Muscle of arm (tissue), 14 donors: ENCODE measurements around the gene ZNF773. TPM values are rescaled to one million over a fixed set of nuclear protein-coding genes. Genes with fewer than 3 reads are reported as not detected.
"Not testable (repeated sequence)": the region's sequence is repeated elsewhere in the genome, so short reads cannot be mapped to it uniquely, and the experiment has no call there.

Experiments
- DNase-seq: peaks from one replicate; pipeline ENCODE4 v3.0.0-alpha.2; 2013
- long read RNA-seq, 11 donors: transcript quantifications; one replicate each; lab custom pipeline, GENCODE V29; 2026
- polyA plus RNA-seq, 12 donors: library from polyadenylated mRNA; unstranded; fragments of 120-200 nt; gene quantifications; one replicate each; pipeline ENCODE4 v1.2.1, GENCODE V29; 2013; ENCODE audit not compliant: insufficient read length in 12 of 12

ZNF773 gene
- 10 to 100 TPM in 1 of 12 donors, 1 to 10 TPM in 10, not detected in 1; 6.4 to 16.4 (median 7.6) TPM for polyA plus RNA-seq
- long read RNA-seq, donor 1, partial matches to known transcripts = 0 of 2 reads
- long read RNA-seq, donor 1, other reads (novel, unspliced or antisense) = 0 of 2 reads
- long read RNA-seq, donor 2, partial matches to known transcripts = 0 of 2 reads
- long read RNA-seq, donor 2, other reads (novel, unspliced or antisense) = 0 of 2 reads
- long read RNA-seq, donor 3 = 0 reads
- long read RNA-seq, donor 4 = 0 reads
- long read RNA-seq, donor 5 = 0 reads
- long read RNA-seq, donor 6, full-length matches to known transcripts = 2 of 2 reads
- long read RNA-seq, donor 6, partial matches to known transcripts = 0 of 2 reads
- long read RNA-seq, donor 6, other reads (novel, unspliced or antisense) = 0 of 2 reads
- long read RNA-seq, donor 7 = 0 reads
- long read RNA-seq, donor 8, partial matches to known transcripts = 0 of 3 reads
- long read RNA-seq, donor 8, other reads (novel, unspliced or antisense) = 0 of 3 reads
- long read RNA-seq, donor 9, partial matches to known transcripts = 0 of 2 reads
- long read RNA-seq, donor 9, other reads (novel, unspliced or antisense) = 0 of 2 reads
- long read RNA-seq, donor 10 = 0 reads
- long read RNA-seq, donor 11, partial matches to known transcripts = 0 of 2 reads
- long read RNA-seq, donor 11, other reads (novel, unspliced or antisense) = 0 of 2 reads

- DNase-seq = peak; percentile 97
Observed at GRCh38 chr19:57499680-57500395, at the start of gene ZNF773. TSS of gene ZNF773 (plus strand) at chr19:57499938. CDS start at chr19:57500081, 143 bp downstream.

DNA sequence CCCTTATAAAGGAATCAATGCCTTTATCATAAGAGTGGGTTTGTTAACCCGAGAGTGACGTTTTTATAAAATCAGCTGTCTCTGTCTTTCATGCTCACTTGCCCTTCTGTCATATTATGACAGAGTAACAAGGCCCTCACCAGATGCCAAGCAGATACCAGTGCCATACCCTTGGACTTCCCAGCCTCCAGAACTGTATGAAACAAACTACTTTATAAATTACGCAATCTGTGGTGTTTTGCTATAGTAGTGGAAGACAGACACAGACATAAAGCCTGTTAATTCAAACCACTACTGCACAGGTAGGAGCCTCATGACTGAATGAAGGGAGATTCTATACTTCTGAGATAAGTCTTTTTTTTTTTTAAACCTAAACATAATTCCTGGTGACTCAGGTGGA, 47.4 kb upstream of the ZNF773 start:
- DNase-seq = no peak

DNA sequence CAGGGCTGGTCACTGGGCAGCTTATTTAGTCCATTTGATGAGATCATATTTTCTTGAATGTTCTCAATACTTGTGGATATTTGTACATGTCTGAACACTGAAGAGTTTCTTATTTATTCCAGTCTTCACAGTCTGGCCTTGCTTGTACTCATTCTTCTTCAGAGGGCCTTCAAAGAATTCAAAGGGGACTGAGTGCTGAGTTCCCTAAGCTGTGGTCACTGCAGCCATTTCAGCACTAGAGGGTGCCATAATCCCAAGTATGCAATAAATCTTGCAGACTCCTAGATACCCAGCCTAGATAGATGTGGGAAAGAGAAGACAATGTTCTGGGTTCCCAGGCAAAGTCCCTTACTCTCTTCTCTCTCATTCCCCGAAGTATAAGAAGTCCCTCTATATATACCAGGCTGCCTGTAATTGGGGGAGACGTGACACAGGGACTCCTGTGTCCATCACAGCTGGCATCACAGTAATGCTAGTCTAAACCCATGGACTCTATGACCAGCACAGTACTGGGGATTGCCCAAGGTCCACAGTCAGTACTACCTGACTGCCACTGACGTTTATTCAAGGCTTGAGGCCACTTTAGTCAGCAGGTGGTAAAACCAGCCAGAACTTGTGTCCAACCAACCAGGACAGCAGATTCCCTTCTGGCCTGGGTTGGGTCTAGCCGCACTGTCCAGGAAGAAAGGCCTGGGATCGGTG, 33.9 kb upstream of the ZNF773 start:
- DNase-seq = no peak

DNA sequence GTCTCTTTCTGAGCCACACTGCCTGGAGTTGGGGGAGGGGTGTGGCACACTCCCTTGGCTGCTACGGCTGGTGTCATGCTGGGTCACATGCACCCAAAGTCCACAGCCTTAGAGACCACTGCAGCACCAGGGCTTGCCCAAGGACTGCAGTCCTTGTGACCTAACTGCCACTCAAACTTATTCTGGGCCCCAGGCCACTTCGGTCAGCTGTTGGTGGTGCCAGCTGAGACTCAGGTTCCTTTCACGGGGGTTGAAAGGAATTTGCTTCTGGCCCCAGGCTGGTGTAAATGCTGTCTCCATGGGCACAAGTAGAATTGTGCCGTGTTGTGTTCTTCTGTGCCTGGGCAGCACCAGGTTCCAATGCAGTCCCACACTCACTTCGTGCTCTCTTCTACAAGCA, 33.2 kb upstream of the ZNF773 start:
- no peak for DNase-seq

DNA sequence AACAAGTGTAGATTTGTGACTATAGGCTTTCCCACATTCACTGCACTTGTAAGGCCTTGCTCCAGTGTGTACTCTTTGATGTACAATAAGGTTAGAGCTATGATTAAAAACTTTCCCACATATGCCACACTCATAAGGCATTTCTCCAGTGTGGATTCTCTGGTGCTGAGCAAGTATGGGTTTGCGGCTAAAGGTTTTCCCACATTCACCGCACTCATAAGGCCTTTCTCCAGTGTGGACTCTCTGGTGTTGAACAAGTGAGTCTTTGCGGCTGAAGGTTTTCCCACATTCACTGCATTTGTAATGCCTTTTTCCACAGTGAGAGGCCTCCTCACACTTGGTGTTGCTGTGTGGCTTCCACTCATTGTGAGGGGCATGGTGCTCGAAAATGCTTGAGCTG, 26.1 kb upstream of the ZNF773 start:
- DNase-seq = no peak

GRCh38 chr19:57477191-57478008, 22.3 kb upstream of the ZNF773 start, which contains the start of gene ZNF772:
TSS of gene ZNF772 (minus strand) at chr19:57477566. CDS start at chr19:57477309, 257 bp downstream.
- peak; percentile 94 for DNase-seq

GRCh38 chr19:57487477-57488298, 12.1 kb upstream of the ZNF773 start, which contains the start of gene ZNF419:
TSS of gene ZNF419 (plus strand) at chr19:57487750. CDS start at chr19:57487951, 201 bp downstream.
- DNase-seq = peak; percentile 94

DNA sequence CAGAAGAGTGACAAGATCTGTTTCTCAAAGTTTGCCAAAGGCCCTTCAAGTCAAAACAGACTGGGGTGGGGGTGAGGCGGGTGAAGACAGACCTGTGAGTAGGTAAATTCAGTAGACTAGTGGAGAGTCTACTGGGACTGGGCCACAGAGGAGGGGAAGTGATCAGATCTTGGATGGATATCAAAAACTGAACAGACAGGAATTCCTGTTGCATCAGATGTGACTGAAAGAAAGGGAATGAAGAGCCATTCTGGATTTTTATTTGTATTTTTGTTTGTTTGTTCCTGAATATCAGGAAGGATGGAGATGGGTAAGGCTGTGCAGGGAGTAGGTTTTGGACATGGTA, 11.5 kb upstream of the ZNF773 start:
- DNase-seq = not testable (repeated sequence)

DNA sequence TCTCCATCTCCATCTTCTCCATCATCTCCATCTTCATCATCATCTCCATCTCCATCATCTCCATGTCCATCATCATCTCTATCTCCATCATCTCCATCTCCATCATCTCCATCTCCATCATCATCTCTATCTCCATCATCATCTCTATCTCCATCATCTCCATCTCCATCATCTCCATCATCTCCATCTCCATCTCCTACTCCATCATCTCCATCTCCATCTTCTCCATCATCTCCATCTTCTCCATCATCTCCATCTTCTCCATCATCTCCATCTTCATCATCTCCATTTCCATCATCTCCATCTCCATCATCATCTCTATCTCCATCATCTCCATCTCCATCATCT, 432 bp upstream of the ZNF773 start:
- not testable (repeated sequence) for DNase-seq

- DNase-seq = not testable (repeated sequence)
Observed at GRCh38 chr19:57500400-57500799, 662 bp downstream of the ZNF773 start.

- no peak for DNase-seq
Observed at GRCh38 chr19:57506163-57506562, 6.4 kb downstream of the ZNF773 start.

DNA sequence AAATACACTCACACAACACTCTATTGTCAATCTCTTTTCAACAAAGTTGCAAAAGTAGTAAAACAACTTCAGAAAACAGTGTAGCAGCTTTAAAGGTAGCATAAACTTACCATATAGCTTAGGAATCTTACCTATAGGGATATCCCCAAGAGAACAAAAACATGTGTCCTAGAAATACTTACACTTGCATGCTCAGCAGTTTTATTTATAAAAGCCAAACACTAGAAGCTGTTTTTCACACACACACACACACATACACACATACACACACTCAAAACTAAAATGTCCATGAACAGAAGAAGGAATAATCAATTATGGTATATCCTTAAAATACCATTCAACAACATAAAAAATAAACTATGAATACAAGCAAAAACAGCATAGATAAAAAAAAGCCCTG, 11.7 kb downstream of the ZNF773 start:
- DNase-seq = no peak

- no peak for DNase-seq
Observed at GRCh38 chr19:57512845-57513244, 13.1 kb downstream of the ZNF773 start.

DNA sequence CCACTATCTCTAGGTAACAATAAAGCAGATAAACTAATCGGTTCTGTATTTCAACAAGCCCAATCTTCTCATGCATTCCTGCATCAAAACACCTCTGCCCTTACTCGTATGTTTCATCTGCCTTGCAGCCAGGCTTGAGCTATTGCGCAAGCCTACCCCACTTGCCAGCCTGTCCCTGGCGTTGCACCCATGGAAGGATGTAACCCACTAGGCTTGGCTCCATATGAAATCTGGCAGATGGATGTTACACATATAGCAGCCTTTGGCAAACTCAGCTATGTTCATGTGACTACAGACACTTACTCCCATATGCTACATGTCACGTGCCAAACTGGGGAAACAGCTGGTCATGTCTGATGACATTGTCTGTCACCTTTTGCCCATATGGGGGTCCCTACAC, 15.5 kb downstream of the ZNF773 start:
- DNase-seq = no peak

DNA sequence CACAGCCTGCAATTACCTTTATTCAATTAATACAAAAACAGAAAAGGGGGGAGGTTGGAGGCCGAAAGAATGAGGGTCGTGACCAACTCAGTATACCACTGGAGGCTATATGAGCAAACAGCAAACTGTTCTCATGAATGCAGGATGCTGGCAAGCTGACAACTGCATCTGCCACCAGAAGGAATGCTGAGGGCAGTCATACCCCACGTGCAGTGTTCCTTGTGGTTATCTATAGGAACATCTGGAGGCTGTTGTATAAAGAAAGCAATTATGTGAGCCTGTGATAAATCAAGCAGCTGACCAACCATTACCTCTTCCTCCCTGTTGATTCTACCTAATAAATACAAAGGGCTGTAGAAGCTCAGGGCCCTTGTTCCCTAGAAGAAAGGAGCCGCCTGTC, 18.3 kb downstream of the ZNF773 start:
- not testable (repeated sequence) for DNase-seq

DNA sequence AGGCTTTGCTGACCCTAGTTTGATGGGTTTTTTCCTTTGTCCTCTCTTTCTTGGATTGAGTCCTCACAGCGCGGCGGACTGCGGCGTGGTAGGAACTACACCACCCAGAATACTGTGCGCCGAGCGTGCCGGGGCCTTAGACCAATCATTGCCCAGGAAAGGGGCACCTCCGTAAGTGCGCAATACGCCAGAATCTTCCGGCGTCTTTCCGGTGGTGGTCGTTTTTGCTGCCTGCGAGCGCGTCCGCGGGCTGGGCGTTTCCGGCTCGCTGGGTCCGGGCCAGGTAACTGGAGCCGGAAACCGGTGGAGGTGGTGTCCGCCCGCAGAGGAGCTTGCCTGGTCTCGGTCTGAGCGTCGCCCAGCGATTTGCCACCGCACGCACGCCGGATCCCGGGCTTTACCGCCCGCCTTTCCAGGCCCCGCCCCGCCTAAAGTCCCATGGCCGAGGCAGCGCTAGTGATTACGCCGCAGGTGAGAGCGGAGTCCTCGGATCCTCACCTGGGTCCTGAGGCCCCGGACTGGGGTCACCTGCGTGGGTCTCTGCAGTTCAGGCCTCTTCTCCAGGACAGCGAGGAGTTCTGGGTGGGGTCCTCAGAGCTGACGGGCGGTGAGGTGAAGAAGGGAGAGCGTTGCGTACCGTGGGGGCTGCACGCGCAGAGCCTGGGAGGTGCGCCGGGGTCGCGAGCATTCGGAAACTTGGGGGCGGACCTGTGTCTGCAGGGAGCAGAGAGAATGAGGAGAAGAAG, 27.6 kb downstream of the ZNF773 start, which contains the start of gene ZNF549:
Gene ZNF549, plus strand, starts transcription at position 221 of the 746 bp plus-strand sequence. Its CDS starts 218 bp downstream, at position 439.
- peak; percentile 91 for DNase-seq

DNA sequence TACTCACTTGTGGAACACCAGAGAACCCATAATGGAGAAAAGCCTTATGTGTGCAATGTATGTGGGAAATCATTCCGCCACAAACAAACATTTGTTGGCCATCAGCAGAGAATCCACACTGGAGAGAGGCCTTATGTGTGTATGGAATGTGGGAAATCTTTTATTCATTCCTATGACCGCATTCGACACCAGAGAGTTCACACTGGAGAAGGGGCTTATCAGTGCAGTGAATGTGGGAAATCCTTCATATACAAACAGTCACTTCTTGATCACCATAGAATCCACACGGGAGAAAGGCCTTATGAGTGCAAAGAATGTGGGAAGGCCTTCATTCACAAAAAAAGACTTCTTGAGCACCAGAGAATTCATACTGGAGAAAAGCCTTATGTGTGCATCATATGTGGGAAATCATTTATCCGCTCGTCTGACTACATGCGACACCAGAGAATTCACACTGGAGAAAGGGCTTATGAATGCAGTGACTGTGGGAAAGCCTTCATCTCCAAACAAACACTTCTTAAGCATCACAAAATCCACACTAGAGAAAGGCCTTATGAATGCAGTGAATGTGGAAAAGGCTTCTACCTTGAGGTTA, 38.3 kb downstream of the ZNF773 start:
- no peak for DNase-seq

DNA sequence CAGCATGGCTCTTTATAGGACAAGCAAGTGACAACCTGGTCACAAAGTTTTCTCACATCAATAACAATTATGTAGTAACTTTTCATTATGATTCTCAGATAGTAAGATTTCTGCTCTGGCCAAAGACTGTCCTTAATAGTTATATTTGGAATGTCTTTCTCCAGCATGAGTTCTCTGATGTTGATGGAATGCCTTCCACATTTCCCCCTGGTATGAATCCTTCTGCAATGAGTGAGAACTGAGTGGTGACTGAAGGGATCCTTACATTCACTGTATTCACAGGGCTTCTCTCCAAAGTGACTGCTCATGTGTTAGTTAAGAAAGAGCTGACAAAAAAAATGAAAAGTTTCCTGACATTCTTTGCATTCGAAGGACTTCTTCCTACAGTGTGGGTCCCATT, 46.8 kb downstream of the ZNF773 start:
- DNase-seq = no peak

DNA sequence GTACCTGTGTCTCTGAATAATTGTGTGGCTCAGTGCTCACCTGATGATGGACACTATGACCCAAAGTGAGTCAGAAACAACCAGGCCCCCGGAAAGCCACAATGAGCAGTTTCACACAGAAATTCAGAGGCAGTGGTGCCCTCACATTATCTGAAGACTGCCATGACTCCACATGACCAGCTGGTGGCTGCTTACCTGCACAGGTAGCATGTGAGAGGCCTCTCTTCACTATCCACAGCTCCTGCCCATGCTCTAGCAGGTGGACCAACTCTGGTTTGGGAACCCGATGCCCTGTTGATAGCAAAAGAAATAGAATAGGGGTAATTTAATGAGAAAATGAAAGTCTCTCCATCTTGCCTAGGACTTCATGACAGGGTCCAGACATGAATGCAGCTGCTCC, 52.7 kb downstream of the ZNF773 start:
- no peak for DNase-seq
